ENCODE results near the gene CD19.
"Not testable (repeated sequence)": the region's sequence is repeated elsewhere in the genome, so short reads cannot be mapped to it uniquely, and the experiment has no call there.

The CD19 gene

DNA sequence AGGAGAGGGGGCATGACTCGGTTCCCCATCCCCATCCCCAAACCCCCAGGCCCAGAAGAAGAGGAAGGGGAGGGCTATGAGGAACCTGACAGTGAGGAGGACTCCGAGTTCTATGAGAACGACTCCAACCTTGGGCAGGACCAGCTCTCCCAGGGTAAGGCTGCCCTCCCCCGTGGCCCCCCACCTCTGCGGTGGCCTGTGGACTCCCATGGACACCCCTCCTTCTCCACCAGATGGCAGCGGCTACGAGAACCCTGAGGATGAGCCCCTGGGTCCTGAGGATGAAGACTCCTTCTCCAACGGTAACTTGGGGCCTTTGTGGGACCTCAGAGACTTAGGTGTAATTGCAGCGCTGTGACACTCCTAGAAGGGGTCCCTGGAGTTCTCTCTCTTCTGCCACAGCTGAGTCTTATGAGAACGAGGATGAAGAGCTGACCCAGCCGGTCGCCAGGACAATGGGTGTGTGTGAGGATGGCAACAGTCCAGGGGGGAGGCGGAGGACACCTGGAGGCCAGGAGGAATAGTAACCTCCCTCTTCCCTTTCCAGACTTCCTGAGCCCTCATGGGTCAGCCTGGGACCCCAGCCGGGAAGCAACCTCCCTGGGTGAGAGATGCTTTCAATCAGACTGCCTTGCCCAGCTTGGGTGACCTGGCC is 5.6 kb downstream of the CD19 start:
- no peak for DNase-seq

DNA sequence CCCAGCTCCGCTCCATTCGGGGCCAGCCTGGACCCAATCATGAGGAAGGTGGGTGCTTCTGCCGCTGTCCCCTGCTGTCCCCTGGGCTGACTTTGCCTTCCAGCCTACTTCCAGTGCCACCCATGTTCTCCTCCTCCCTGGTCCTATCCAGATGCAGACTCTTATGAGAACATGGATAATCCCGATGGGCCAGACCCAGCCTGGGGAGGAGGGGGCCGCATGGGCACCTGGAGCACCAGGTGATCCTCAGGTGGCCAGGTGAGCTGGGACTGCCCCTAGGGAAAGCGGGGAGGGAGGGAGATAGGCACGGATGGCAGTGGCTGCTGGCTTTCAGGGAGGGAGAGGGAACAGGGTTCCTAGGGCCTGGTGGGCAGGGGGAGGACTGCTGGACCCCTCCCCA is 7.0 kb downstream of the CD19 start:
- DNase-seq, result no peak

DNA sequence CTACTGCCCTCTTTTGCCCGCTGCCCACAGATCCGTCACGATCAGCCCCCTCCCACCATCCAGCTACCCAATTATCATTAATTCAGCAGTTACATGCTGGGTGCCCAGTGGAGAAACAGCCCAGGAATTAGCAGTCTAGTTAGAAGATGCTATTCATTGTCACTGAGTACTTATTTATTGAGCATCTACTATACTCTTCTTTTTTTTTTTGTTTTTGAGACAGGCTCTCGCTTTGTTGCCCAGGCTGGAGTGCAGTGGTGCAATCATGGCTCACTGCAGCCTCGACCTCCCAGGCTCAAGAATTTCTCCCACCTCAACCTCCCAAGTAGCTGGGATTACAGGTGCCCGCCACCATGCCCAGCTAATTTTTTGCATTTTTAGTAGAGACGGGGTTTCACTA is 8.1 kb downstream of the CD19 start:
- not testable (repeated sequence) for DNase-seq

DNA sequence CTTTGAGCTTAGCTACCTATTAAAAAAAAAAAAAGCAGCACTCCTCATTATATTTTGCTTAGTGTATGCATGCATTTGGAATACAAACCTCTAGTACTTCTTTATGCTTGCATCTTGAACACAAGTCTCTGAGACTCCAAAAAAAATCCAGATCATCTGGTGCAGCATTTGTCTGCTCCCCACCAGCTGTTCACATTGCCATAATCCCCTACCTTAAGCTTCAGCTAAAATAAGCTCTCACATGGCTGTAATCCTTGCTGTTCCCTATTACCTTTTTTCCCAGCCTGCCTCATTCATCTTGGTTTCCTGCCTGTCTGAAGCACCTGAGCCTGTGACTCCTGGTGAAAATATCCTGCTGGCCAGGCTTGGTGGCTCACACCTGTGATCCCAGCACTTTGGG is 11.5 kb downstream of the CD19 start:
- no peak for DNase-seq

DNA sequence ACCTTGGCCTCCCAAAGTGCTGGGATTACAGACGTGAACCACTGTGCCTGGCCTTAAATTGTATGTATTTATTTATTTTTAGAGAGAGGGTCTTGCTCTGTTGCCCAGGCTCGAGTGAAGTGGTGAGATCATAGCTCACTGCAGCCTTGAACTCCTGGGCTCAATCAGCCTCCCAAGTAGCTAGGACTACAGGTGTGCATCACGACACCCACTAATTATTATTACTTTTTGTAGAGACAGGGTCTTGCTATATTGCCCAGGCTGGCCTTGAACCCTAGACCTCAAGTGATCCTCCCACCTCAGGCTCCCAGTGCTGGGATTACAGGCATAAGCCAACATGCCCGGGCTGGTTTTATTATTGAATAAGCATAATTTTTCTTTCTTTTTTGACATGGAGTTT is 14.9 kb downstream of the CD19 start:
- DNase-seq, result no peak

DNA sequence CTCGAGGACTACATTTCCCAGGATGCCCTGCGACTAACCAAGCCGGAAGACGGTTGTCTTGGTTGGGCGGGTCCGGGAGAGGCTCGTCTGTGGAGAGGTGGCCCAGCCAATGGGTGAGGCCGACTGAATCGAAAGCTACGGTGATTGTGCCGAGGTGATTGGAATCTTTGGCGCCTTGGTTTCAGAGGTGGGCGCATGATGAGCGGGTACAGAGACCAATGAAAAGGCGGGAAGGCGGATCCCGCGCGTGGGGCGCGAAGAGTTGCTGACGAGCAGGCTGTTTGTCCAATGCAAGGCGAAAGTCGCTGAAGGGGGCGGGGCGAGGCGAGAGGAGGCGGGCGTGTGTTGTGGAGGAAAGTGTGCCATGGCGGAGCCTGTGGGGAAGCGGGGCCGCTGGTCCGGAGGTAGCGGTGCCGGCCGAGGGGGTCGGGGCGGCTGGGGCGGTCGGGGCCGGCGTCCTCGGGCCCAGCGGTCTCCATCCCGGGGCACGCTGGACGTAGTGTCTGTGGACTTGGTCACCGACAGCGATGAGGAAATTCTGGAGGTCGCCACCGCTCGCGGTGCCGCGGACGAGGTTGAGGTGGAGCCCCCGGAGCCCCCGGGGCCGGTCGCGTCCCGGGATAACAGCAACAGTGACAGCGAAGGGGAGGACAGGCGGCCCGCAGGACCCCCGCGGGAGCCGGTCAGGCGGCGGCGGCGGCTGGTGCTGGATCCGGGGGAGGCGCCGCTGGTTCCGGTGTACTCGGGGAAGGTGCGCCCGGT is 19.1 kb downstream of the CD19 start, which contains the start of gene NFATC2IP:
Gene NFATC2IP (plus strand): TSS at position 290 of the 762 bp plus-strand sequence. CDS start 75 bp downstream, at position 365.
- peak; percentile 100 for DNase-seq

DNA sequence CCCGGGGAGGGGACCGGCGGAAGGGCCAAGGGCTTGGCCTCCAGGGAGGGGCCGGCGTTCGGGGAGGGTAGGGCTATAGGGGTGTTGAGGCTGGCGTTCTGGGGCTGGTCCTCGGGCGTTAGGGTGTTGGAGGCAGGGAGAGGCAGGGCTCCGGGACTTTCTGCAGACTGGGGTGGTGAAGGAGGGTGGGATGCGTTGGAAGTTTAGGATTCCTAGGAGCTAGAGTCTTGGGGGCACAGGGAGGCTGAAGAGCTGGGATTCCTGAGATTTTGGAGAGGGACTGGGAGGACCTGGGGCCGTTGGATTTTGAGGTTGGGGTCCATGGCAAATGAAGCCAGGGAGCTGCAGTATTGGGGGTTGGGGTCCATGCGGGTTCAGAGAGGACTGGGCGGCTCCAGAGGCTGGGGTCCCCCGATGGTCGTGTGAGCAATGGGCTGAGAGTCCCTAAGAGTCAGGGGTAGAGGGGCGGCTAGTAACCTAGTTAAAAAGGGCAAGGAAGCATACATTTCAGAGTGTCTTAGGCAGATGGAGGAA is 19.7 kb downstream of the CD19 start:
- DNase-seq, result peak; percentile 6

DNA sequence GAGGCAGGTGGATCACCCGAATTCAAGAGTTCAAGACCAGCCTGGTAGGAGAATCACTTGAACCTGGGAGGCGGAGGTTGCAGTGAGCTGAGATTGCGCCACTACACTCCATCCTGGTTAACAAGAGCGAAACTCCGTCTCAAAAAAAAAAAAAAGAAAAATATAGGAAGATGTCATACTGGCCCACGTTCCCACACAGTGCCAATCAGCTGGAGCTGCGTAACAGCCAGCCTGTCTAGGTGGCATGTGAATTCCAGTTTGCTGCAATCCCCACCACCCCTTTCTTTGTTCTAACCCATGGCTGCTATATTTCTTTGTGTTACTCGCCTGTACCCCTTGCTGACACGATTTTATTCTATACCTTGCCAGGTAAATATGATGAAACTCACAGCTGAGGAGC is 26.4 kb downstream of the CD19 start:
- no peak for DNase-seq

DNA sequence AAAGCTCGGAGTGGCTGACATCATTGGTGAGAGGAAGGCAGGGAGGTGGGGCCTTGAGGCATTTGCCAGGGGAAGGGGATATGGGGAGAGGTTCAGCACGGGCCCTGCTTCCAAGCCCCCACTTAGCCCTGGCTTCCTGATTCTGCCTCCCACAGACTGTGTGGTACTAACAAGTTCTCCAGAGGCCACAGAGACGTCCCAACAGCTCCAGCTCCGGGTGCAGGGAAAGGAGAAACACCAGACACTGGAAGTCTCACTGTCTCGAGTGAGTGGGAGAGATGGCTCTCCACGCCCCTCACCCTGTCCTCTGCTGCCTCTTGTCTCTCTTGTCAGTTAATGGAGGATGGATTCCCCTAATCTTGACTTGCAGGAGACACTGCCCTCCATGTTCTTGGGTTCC is 27.1 kb downstream of the CD19 start:
- no peak for DNase-seq

DNA sequence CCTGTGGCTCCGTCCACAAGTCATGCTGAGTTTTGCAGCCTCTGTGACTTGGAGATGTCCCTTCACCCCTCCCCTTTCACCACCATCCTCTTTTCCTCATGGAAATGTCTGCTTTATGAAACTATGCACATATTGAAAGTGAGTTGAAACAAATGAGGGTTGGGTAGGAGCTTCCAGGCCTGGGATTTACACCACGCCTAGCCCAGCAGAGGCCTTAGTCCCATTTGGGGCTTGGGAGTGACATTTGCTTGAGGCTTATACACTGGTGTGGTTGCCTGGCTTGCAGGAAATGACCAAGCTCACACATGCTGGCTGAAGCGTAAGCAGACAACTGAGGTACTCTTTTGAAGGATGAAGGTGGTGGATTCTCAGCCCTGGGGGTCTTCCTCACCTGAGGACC is 32.3 kb downstream of the CD19 start:
- no peak for DNase-seq

DNA sequence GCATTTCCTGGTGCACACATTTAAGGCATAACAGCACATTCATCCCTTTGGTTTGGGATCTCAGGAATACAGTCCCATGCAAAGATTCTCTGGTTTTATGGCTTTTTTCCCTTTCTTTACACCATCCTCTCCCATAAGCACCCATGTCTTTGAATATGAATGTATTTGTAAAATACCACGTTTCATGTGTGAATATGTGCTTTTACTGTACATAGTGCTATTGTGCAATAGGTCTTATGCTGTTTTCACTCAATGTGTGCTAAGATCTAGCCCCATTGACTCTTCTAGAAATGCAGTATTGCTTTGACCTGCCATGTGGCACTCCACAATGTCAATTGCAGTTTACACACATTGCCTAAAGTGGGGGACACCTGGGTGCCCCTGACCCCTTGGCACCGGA is 32.7 kb downstream of the CD19 start:
- no peak for DNase-seq

DNA sequence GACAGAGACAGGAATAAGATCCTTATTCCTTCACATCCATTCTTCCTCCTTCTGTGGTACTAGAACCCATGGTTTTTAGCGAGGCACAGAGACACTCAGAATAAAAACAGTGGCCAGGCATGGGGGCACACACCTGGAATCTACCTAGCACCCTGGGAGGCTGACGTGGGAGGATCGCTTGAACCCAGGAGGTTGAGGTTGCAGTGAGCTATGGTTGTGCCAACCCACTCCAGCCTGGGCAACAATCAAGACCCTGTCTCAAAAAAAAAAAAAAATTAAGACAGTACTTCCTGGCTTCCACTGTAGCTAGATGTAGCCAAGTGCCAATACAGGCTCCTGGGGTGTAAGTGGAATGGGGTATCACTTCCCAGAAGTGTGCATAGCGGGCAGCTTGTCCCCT is 35.4 kb downstream of the CD19 start:
- DNase-seq, result no peak

DNA sequence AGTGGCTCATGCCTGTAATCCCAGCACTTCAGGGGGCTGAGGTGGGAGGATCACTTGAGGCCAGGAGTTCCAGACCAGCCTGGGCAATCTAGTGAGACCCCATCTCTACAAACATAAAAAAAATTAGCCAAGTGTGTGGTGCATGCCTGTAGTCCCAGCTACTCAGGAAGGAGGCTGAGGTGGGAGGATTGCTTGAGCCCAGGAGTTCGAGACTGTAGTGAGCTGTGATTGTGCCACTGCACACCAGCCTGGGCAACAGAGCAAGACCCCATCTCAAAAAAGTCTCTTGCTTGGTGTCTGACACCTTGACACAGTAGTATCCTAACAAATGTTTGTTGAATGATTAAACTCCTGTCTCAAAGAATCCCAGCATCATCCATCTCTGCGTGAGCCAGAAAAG is 37.9 kb downstream of the CD19 start:
- not testable (repeated sequence) for DNase-seq

DNA sequence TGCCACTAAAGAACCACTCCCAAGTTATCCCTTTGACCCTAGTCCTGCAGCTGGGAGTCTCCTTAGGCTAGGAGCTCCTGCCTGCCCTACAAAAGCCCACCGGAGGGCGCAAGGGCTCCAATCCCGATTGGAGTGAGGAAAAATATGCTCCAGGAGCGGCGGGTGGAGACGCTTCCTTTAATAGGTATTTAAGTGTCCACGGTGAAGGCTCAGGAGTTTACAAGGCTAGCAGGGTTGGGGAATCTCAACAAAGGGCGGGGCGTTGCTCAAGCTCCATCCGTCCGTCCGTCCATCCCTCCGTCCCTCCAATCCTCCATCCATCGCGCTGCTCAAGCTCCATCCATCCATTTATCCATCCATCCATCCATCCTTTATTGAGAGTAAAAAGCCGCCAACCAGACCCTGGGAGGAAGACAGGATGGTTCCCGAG is 42.3 kb downstream of the CD19 start:
- peak; percentile 68 for DNase-seq

DNA sequence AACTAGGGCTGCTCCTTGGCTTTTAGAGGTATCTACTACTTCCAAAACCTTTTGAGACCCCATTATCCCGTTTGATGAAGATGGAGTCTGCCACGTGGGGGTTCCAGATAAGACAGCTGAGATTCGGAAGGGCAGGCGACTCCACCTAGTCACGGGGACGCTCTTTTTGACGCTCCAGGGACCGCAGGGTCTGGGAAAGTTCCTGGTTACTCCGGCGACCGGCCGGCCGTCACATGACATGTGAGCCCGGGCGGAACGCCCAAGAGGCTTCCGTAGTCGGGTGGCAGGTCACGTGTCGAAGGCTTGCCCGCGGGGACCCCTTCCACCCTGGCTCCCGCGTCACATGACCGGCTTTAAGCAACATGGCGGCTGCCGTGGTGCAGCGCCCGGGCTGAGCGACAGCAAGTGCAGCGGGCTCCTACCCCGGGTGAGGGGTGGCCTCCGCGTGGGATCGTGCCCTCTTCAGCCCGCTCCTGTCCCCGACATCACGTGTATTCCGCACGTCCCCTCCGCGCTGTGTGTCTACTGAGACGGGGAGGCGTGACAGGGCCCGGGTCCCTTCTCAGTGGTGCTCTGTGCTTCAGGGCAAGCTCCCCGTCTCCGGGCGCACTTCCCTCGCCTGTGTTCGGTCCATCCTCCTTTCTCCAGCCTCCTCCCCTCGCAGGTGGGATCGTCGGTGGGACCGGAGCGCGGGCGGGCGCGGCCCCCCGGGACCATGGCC is 42.8 kb downstream of the CD19 start, which contains the start of gene SPNS1:
Gene SPNS1 (plus strand): TSS at position 342 of the 721 bp plus-strand sequence. CDS start 374 bp downstream, at position 716.
- DNase-seq, result peak; percentile 97

DNA sequence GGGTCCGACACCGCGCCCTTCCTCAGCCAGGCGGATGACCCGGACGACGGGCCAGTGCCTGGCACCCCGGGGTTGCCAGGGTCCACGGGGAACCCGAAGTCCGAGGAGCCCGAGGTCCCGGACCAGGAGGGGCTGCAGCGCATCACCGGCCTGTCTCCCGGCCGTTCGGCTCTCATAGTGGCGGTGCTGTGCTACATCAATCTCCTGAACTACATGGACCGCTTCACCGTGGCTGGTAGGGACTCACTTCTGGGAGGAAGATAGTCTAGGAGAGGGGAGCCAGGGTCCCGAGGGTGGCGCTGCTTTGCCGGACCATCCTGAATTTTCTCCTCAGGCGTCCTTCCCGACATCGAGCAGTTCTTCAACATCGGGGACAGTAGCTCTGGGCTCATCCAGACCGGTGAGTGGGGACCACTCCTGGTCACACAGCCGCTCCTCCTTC is 43.4 kb downstream of the CD19 start:
- no peak for DNase-seq

DNA sequence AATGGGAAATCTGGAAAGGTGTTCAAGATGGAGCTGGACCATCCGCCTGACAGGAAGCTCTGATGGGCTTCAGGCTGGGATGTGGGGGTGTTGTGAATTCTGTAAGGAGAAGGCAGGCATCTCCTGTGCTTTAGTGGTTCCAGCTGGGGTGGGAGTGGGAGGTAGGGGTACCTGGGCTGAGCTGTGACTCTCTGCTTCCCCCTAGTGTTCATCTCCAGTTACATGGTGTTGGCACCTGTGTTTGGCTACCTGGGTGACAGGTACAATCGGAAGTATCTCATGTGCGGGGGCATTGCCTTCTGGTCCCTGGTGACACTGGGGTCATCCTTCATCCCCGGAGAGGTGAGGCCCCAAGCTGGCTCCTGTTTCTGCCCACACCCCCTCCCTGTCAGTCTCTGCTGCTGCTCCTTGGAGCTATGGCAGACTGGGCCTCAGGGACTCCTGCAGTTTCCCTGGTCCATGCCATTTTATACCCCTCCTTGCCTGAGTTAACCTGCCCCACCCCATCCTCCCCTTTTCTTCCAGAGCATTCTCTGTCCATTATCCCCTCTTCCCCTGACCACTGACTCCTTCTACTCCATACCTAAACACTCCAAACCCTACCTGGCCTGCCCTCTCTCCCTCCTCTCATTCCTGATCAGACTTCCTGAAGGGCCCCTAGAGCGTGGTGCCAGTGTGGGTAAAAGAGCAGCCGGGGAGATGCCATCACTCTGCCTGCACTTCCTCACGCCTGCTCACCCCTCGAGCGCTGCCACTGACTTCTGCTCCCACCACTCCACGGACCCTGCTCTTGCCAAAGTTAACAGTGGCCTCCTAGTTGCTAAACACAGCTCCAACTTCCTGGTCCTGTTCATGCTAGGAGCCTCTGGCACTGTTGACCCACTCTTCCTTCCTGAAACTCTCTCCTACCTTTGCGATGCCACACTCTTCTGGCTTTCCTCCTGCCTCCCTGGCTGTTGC is 46.2 kb downstream of the CD19 start:
- DNase-seq, result no peak

DNA sequence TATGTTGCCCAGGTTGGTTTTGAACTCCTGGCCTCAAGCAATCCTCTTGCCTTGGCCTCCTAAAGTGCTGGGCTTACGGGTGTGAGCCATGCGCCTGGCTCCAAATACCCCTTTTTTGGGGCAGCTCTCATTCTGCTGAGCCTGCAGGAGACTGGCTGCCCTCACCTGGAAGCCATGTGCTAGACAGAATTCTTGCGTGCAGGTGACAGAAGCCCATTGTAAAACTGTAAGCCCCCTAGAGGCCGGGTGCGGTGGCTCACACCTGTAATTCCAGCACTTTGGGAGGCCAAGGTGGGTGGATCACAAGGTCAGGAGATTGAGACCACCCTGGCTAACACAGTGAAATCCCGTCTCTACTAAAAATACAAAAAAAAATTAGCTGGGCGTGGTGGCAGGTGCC is 48.6 kb downstream of the CD19 start:
- DNase-seq, result not testable (repeated sequence)

DNA sequence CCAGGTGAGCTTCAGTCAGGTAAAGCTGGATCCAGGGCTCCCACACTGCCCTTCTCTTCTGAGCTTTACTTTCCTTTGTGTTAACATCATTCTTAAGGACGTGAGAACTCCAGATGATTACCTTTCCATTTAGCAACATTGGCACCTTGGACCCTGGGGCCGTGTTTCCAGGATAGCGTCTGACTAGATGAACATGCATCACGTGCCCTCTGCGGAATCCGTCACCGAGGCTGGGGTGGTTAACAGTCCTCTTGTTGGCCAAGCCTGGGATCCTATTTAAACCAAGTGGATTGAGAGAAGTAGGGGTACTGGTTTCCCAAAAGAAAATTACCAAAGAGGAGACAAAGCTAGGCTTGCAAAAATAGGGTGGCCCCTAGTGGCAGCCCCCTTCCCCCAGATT is 49.2 kb downstream of the CD19 start:
- DNase-seq, result no peak

DNA sequence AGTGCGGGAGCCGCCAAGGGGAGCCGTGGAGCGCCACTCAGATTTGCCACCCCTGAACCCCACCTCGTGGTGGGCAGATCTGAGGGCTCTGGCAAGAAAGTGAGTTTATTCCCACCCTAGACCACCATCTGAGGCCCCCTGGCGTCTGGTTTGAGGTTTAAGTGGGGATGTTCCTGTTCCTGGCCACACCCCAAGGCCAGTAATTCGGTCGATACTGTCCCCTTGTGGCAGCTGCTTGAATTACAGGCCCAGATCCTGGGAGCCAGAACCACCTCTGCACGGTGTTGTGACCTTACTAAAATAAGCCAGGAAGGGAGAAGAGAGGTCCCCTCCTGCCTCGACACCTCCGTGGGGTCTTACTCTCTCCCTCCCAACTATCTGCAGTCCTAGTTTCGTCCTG is 49.7 kb downstream of the CD19 start:
- no peak for DNase-seq

DNA sequence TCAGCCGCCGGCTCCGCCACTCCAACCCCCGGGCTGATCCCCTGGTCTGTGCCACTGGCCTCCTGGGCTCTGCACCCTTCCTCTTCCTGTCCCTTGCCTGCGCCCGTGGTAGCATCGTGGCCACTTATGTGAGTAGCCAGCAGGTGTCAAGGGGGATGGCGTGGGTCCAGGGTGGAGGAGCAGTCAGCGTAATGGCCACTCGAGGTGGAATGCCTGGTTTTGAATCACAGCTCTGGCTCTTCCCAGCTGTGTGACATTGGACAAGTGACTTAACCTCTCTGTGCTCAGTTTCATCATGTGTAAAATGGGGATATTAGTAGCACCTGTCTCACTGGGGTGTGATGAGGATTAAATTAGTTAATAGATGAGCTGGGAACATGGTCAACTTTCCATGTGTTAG is 50.6 kb downstream of the CD19 start:
- no peak for DNase-seq

DNA sequence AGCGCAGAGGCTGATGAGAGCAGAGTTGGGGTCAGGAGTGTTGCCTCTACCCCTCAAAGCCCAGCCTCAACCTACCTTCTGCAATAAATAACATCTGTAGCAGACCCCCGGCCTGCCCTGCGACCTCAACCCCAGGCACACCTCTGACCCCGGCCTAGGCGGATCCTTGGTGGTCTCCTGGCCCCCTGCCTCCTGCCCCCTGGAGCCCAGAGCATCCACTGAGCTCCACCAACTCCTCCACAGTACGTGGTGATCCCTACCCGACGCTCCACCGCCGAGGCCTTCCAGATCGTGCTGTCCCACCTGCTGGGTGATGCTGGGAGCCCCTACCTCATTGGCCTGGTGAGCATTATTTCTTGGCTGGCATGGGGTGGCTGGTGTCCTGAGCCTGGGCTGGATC is 51.2 kb downstream of the CD19 start:
- no peak for DNase-seq
